GM19239 (cell line): Measurements from ENCODE around the gene RAD23B.
"Not testable (repeated sequence)": the region's sequence is repeated elsewhere in the genome, so short reads cannot be mapped to it uniquely, and the experiment has no call there.

ENCODE experiments used
- DNase-seq: peaks from one replicate; pipeline ENCODE4 v3.0.0; 2011; ENCODE audit warnings: low spot score; ENCODE audit not compliant: insufficient read length
- FAIRE-seq: peaks from 2 replicates; lab custom pipeline; 2011; peaks lifted over from hg19 to GRCh38; lab: Jason Lieb, UNC

RAD23B gene

DNA sequence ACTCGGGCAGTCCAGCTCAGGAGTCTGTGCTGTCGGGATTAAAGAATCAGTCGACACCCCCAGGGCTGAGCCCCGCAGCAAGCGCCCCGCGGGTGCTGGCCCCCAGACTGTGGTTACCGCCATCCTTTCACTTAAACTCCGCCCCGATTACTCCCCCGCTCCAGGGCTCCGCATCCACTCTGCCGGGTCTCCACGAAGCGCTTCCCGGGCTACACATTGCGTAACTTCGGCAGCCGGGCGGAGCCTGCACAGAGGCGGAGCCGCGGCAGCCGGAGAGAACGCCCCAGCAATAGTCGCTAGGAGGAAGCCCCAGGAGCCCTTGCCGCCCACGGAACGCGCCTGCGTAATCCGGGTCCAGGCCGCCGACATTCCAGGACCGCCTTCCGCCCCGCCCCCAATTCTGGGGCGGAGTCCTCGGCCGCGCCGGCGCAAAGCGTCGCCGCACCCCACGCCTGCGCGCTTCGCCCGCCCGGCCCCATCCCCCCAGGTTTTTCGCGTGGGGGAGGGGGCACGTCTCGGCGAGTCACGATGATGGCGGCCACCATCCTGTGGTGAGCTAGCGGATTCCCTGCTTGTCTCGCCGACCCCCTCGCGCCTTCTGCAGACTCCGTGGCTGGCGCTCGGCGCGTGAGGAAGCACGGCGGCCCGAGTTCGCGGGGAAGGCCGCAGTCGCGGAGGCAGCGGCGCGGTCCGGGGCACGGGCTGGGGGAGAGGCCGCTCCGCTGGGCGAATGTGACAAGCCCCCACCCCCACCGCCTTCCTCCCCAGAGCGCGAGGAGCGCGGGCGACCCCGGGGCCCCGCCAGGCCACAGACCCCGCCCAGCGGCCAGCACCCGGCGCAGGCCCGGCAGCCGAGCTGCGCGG, at the start of gene RAD23B:
Gene RAD23B, plus strand, starts transcription at position 521 of the 864 bp plus-strand sequence. CDS start 351 bp downstream, outside the sequence.
- FAIRE-seq (peak; percentile 87), DNase-seq (peak; percentile 78)

DNA sequence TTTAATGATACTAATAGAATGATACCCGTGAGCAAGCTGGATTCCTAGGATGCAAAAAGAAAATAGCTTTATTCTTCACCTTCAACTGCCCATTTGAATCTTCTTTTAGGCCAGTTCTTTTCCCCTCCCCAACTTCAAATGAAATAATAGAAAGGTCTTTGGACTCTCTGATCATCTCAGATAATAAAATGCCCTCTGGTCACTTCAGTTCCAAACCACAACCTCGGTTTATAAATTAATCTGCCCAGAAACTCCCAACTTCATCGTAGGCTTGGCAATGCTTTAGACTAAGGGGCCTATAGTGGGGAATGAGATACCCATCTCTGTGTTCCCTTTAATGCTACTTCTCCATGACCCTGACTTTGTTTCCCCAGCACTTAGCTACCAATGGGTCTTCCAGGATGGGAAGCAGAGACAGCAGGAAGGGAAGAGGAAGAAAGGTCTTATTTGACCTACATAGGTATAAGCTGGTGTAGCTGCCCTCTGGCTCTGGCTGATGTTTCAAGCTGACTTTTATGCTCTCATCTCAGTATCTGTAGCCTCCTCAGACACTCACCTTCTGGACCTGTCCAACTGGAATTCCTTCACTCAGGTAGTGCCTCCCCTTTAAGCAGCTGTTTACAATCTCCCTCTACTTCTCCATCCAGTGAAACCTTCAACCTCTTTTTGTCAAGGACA, 47.2 kb upstream of the RAD23B start:
- FAIRE-seq (no peak), DNase-seq (no peak)

DNA sequence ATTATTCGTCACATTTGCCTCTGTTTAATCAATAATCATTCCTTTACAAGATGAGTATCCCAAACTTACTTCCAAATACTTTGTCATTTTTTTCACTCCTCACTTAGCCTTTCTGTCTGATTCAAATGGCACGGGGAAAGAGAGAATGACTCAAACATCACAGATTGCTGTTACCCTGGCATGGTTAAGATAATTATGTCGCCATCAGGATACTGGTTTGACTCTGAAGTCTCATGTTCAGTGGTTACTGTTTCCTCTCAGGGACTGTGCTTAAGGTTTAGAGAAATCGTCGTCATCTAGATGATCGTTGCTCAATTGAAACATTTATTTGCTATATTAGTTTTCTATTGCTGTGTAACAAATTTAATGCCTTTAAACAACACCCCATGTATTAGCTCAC, 45.2 kb upstream of the RAD23B start:
- no peak for FAIRE-seq
- DNase-seq, result no peak

DNA sequence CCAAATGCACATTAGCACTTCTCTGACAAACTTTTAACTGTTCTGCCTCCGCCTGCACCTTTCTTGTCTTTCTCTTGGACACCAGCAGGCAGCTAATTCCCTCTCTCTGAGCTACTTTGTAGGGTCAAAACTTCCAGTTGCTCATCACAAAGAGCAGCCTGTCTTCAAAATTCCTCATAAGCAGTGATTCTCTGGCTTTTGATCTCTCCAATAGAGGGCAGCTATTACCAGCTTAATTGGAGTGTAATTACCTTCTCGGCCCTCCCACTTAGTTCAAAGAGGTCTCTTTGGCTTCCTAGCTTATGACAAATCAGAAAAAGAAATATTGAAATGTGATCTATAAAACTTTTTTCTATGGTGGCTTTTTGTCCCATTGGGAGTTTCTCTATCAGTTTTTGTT, 43.6 kb upstream of the RAD23B start:
- DNase-seq, result no peak
- no peak for FAIRE-seq

DNA sequence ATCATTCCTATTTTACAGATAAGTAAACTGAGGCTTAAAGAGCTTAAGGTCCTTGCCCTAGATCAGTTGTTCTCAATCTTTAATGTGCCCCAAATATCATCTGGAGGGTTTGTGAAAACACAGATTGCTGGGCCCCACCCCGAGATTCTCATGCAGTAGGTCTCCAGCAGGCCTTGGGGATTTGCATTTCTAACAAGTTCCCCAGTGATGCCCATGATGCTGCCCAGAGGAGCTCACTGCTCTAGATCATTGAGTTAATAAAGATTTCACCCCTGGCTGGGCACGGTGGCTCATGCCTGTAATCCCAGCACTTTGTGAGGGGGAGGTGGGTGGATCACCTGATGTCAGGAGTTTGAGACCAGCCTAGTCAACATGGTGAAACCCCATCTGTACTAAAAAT, 42.8 kb upstream of the RAD23B start:
- DNase-seq (no peak), FAIRE-seq (no peak)

DNA sequence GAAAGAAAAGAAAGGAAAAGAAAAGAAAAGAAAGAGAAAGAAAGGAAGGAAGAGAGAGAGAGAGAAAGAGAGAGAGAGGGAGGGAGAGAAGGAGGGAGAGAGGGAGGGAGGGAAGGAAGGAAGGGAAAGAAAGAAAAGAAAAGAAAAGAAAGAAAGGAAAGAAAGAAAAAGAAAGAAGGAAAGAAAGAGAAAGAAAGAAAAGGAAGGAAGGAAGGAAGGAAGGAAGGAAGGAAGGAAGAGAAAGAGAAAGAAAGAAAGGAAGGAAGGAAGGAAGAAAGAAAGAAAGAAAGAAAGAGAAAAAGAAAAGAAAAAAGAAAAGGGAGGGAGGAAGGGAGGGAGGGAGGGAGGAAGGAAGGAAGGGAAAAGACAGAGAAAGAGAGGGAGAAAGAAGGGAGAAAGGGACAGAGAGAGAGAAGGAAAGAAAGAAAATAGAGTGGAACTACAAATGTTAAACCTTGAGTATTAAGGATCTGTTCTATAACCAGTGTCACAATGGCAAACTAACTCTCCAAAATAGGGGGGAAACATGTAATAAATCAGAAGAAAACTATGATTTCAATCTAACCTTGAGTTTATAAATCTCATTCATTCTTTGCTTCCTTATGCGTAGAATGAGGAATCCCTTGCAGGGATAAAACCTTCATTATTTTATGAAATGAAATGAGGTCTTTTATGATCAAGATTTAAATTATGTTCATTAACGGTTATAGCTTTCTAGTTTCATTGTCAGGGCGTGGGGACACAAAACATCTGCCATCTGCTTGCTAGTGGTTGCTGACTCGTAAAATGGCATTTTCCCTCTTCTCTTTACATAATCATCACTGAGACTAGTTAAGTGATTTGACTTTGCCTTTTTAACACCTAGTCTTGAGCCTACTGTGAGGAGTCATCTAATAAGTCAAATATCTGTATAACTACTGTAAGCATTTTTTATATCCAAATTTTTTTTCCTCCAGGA, 40.7 kb upstream of the RAD23B start:
- FAIRE-seq, result no peak
- DNase-seq, result no peak

DNA sequence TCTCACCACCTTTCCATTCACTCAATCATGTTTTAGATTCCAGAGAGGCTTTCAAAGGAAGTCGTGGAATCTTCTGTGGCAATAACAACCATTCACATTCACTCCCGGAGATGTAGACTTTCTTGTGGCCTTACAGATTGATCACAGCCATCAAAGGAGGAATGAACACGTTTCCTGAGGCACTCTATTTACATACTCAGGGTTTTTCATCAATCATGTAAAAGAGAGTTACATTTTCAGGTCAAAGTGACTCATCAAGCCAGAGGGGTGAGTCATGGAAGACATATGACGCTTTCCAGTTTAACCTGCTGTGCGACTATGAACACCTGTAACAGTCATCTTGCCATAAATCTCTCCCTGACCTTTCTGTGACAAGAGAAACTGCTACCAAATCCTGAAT, 39.3 kb upstream of the RAD23B start:
- no peak for DNase-seq
- no peak for FAIRE-seq

DNA sequence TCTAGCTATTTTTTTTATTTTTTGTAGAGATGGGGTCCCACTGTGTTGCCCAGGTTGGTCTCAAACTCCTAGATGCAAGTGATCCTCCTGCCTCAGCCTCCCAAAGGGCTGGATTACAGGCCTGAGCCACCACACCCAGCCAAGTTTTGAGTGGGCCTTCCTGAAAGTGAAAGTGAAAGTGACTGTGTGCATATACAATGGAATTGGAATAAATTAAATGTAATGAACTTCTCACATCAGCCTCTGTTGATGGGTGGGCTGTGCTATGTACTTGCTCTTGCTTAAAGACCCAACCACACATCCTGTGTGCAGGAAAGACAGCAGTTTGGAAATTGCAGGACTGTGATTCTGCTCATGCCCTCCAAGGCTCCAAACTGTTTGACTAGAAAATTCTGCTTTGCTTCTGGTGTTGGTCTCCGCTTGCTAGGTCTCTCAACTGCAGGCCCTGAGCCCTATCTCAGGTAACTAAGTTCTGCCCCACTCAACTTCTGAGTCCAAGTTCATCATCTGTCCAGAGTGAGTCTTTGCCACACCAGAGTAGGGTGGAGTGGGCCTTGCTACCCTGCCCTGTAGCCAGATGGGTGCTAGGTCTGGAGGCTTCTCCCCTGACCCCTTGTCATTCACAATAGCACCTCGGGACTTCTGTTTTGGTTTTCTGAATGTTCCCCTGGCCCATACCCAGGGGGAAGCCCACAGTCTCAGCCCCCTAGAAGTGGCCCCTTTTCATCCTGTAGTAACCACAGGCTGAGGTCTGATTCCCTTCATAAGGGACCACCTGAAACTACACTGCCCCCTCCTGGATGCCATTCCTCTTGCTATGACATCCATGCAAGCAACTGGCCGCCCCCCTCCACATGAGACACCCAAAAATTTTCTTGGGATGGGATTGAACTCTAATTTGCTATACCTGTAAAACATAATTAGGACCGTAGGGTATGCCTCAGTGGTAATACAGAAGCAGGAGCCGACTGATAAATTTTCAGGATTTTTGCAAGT, 36.5 kb upstream of the RAD23B start:
- FAIRE-seq (no peak), DNase-seq (no peak)

DNA sequence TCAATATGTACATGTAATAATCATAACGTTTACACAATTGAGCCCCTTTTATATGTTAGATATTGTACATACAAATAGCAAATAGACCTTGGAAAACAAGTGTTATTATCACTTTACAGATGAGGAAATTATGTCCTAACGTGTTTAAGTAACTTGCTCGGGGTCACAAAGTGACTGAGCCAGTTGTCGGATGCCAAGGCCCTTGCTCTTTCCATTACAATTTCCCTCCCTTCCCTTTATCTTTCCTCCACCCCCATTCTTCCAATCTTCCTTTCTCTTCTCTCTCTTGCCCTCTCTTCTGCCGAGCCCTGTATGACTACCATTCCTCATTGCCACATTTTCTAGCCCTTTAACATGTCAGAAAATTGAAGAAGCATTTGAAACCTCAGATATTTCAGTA, 34.4 kb upstream of the RAD23B start:
- DNase-seq (no peak), FAIRE-seq (no peak)

DNA sequence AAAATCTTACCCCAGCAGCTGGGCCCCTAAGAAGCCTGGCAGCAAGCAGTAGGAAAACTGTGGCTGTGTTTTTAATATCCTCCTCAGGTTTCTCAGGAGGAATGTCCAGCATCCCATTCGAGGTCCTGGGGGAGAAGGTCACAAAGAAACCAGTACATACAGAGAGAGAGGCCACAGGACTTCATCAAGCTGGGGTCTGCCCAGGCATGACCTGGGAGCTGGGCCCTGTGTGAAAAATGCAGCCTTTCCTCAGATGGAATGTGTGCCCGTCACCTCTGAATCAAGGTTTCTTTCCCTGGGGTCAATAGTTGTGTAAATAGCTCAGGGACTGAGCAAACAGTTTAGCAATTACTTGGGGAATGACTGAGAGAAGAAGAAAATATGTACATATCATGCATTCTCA, 33.9 kb upstream of the RAD23B start:
- no peak for FAIRE-seq

DNA sequence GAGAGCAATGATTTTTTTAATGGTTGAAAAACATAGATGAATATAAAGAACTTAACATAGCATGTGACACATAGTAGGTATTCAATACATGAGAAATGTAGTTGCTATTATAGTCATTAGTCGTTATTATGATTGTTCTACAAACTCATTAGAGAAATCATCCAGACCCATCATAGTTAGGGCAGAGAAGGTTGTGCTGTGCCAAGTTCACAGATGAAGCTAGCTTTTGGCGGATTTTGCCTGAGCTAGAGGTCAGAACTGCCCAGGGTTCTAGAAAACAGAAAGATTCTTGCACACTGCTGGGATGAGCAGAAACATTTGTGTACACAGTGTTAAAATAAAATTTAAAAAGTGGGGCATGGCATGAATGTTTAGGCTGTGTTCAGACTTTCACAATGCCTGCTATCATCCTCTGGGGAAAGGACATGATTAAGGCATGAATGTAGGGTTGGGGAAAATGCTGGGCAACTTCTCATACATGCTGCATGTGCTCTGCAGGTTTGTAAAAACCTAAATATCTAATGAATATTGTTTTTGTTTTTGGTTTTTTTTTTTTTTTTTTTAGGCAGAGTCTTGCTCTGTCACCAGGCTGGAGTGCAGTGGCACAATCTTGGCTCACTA, 33.3 kb upstream of the RAD23B start:
- DNase-seq (no peak), FAIRE-seq (no peak)

More for the DNA sequence above, 33.9 kb upstream of the RAD23B start:
- no peak for DNase-seq

DNA sequence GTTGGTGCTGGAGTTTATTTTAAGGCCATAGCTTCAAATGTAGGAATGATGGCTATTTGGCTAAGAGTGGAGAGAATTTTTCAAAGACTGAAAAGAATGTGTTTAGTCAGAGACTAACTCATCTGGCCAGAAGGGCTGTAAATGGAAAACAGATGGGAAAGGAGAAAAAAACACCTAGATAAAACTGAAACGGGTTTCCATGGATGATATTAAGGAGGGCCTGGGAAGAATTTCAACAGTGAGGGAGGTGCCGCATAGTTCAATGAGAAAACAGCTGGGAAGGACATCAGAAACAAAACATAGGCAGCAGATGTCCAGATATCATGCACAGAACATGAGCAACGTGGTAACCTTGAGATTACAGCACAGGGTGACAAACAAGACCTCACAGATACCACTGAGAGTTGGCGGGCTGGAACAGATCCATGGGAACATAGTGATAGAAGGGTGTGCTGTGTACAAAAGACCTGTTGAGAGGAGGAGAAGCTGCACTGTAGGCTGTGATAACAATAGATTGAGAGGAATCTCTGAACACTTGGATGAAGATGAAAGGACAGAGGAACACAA, 31.2 kb upstream of the RAD23B start:
- FAIRE-seq (no peak), DNase-seq (no peak)

DNA sequence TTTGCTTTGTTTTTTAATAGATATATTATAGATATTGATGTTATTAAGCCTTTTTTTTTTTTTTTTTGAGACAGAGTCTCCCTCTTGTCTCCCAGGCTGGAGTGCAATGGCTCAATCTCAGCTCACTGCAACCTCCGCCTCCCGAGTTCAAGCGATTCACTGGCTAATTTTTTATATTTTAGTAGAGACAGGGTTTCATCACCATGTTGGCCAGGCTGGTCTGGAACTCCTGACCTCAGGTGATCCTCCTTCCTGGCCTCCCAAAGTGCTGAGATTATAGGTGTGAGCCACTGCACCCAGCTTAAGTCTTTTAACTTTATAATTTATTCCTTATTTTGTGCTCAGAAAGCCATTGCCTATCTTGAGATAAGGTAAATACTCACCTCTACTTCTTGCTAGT, 24.2 kb upstream of the RAD23B start:
- no peak for DNase-seq
- no peak for FAIRE-seq

DNA sequence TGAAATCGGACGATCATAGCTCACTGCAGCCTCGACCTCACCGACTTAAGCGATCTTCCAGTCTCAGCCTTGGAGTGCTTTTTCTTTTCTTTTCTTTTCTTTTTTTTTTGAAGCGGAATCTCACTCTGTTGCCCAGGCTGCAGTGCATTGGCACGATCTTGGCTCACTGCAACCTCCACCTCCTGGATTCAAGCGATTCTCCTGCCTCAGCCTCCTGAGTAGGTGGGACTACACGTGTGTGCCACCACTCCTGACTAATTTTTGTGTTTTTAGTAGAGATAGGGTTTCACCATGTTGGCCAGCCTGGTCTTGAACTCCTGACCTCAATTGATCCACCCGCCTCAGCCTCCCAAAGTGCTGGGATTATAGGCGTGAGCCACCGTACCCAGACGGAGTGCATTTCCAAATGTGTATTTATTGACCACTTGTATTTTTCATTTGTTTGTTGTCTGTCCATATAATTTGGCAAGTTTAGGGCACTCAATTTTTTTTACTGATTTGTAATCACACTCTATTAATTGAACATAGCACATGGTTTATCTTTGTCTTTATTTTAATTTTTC, 23.2 kb upstream of the RAD23B start:
- not testable (repeated sequence) for DNase-seq, FAIRE-seq

DNA sequence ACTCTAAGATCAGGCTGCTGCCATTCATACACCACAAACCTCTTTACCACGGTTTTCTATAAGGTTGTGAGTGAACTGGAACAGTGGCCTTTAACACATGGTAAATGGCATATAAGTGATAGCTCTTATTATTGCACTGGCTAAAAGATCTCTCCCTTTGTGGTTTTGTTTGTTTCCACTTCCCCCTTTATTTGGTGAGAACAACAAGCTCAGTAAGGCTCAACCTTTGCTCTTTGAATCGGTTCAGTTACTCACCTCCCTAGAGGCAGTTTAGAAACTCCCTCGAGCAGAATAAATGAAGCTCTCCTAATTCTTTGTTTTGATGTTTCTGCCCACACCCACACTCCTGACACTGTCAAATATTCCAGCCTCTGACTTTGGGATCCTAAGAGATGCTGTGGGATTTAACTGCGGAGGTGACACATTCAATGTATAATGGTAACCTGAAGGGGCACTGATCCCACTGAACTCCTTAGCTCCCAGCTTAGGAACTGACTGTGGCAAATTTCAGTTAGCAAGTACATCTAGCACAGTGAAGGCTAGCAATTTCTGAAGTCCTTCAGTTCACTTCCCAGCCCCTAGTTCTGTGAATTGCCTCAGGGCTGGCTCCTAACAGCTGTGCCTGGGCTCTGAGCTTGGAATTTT, 22.5 kb upstream of the RAD23B start:
- DNase-seq (peak; percentile 67), FAIRE-seq (peak; percentile 99)

DNA sequence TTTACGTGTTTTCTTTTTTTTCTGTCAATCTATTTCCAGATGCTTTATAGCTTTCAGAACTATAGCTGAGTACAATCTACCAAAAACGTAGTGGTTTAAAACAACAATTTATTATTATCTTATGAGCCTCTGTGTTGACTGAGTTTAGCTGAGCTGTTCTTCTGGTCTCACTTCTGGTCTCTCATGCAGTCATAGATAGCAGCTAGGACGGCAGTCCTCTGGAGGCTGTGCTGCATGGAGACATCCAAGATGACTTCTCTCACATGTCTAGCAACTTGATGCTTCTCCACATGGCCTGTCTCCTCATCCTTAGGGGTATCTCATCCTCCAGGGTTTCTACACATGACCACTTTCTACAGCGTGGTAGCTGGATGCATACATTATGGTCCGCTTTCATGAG, 22.0 kb upstream of the RAD23B start:
- no peak for FAIRE-seq
- DNase-seq, result no peak

DNA sequence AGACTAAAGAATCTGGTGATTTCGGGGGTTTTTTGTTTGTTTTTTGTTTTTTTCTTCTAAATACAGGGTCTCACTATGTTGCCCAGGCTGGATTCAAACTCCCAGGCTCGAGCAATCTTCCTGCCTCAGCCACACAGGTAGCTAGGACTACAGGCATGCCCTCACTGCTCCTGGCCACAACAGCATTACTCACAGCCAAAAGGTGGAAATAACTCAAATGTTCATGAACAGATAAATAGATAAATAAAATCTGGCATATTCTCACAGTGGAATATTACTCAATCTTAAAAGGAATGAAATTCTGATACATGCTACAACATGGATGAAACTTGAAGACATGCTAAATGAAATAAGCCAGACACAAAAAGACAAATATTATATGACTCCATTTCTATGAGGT, 19.8 kb upstream of the RAD23B start:
- FAIRE-seq, result no peak
- DNase-seq, result no peak
